NCI-H1105 treated with DMSO at 0.1 percent for 48 hours (cell line): ENCODE data around the gene DGUOK.
"Not testable (repeated sequence)": the region's sequence is repeated elsewhere in the genome, so short reads cannot be mapped to it uniquely, and the experiment has no call there.

Source experiments
- DNase-seq: peaks from one replicate; lab custom pipeline; 2025; lab: John Stamatoyannopoulos, UW

The DGUOK gene

DNA sequence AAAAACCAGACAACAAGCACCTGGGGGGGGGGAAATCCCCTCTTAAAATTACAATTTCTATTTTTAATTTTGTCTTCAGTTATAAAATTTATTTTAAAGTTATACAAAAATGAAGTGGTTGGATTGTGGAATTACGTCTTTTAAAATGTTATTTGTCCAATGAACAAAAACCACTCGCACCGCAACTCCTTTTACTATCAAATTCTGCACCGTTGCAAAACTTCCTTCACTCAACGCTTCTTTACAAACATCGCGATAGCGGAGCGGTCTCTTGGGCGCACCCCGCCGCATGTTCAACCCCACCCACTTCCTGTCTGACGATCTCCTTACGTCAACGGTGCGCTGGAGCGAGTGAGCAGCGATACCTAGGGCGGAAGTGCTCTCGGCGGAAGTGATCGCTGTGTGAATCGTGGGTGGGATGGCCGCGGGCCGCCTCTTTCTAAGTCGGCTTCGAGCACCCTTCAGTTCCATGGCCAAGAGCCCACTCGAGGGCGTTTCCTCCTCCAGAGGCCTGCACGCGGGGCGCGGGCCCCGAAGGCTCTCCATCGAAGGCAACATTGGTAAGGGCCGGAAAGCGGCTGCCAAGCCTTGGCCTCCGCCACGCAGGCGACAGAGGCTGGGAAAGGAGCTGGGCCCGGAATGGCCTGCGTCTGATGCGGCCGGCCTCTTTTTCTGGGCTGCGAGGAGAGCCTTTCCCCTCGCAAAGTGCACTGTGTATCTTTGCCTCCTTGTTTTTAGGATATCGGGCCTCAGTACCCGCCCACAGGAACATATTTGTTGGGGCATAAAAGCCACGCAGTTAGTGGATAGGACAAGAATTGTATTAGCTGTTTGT is at the start of gene DGUOK:
TSS of gene DGUOK (plus strand) at position 388 of the 835 bp plus-strand sequence. CDS start at position 419, 31 bp downstream.
- DNase-seq = peak; percentile 95

GRCh38 chr2:73877071-73877802 is 49.4 kb upstream of the DGUOK start:
- no peak for DNase-seq

GRCh38 chr2:73877984-73878383 is 48.7 kb upstream of the DGUOK start:
- DNase-seq = not testable (repeated sequence)

- DNase-seq = no peak
Observed at GRCh38 chr2:73885406-73885805, 41.3 kb upstream of the DGUOK start.

DNA sequence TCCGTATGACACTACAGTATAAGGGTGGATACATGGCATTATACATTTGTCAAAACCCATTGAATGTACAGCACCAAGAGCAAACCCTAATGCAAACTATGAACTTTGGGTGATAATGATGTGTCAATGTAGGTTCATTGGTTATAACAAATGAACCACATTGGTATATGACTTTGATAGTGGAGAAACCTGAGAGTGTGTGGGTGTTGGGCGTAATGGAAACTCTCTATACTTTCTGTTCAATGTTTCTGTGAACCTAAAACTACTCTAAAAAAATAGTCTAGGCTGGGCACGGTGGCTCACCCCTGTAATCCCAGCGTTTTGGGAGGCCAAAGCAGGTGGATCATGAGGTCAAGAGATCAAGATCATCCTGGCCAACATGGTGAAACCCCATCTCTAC is 40.3 kb upstream of the DGUOK start:
- no peak for DNase-seq

- DNase-seq = not testable (repeated sequence)
Observed at GRCh38 chr2:73887596-73888353, 38.9 kb upstream of the DGUOK start.

DNA sequence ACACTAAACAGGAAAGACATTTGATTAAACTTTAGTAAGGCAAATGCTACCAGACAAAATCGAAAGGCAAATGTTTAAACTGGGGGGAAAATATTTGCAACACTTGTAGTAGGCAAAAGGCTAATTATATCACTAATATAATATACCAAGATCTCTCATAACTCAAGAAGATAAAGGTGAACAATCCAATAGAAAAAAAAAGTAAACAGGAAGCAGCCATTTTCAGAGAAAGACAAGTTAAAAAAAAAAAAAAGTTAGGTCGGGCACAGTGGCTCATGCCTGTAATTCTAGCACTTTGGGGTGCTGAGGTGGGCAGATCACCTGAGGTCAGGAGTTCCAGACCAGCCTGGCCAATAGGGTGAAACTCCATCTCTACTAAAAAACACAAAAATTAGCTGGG is 38.3 kb upstream of the DGUOK start:
- no peak for DNase-seq

DNA sequence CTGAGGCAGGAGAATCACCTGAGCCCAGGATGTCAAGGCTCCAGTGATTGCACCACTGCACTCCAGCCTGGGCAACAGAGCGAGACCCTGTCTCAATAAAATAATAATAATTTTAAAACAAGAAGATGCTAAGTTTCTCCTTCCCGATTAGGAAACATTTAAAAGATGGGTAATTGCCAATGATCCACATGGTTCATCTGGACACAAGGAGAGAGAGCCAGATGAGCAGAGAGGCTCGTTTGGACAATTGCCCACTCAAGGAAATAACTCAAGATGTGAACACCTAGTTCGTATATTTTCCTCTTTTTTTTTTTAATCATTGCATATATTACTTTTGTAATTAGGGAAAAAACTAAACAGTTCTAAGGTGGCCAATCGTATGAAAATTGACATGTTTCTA is 37.5 kb upstream of the DGUOK start:
- no peak for DNase-seq

GRCh38 chr2:73890301-73891092 is 36.2 kb upstream of the DGUOK start:
- no peak for DNase-seq

DNA sequence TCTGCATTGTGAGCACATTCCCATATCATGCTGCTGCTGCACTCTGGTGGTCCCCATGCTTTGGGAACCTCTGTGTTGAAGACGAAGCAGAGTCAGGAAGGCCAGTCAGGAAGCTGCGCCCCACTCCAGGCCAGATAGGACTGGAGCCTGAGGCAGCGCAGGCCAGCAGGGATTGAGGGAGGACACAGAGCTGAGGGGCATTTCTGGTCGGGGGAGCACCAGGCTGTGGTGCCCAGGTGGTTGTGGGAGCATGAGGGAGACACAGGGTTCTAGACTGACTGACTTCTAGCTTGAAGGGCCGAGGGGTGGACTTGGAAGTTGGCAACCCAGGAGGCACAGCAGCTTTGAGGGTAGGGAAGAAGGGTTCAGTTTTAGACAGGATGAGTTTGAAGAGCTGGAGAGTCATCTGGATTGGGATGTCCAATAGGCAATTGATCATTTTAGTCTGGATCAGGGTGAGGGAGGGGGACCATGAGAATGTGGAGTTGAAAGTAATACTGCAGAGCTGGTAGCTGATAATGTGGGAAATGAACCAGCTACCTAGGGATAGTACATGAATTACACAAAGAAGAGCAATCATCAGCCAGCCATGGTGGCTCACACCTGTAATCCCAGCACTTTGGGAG is 35.3 kb upstream of the DGUOK start:
- DNase-seq = no peak

DNA sequence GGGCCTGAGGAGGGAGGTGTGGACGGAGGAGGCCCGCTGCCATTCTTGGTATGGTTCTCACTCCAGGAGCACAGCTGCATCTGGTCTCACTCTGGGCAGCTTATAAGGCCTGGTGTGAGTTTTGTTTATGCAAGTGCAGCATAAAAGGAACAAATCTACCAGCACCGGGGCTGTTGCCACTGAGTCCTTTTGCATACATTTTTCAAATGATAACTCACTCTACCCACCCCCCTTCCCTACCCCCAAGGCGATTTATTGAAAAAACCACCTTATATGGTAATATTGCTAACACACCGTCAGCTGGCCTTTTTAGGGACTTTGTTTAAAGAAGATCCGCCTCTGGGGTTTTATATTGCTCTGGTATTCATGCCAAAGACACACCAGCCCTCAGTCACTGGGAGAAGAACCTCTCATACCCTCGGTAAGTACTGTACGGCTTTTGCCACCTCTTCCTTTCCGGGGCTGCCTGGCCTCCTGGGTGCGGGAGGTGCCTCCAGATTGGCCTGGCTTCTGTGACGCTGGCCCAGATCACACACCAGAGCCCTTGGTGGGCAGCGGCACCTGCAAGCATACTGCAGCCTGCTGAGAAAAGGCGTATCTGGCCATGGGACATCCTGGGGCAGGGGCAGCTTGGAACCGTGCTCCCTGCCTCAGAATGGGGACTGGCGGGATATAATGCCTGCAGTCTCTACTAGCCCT is 33.9 kb upstream of the DGUOK start, which contains the start of gene ACTG2:
TSS of gene ACTG2 (plus strand) at position 378 of the 699 bp plus-strand sequence. CDS start 8,304 bp downstream, outside the sequence.
- no peak for DNase-seq

GRCh38 chr2:73893764-73894474 is 32.8 kb upstream of the DGUOK start:
- DNase-seq = no peak

DNA sequence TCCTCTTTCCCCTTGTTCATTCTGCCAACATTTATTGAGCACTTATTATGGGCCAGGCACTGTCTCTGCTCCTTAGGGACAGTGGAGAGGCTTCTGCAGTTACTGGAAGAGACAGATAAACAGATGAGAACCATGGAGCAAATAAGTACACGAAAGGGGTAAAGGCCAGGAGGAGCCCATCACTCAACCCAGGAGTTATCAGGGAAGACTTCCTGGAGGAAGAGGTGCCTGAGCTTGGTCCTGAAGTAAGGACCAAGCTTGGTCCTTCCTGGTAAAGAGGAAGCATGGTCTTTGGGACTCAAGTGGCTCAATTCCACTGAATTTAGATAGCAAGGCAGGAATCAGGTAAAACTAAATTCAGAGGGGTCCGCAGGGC is 32.2 kb upstream of the DGUOK start:
- DNase-seq = no peak

GRCh38 chr2:73894877-73895276 is 31.8 kb upstream of the DGUOK start:
- DNase-seq = no peak

- DNase-seq = no peak
Observed at GRCh38 chr2:73895473-73895872, 31.2 kb upstream of the DGUOK start.

DNA sequence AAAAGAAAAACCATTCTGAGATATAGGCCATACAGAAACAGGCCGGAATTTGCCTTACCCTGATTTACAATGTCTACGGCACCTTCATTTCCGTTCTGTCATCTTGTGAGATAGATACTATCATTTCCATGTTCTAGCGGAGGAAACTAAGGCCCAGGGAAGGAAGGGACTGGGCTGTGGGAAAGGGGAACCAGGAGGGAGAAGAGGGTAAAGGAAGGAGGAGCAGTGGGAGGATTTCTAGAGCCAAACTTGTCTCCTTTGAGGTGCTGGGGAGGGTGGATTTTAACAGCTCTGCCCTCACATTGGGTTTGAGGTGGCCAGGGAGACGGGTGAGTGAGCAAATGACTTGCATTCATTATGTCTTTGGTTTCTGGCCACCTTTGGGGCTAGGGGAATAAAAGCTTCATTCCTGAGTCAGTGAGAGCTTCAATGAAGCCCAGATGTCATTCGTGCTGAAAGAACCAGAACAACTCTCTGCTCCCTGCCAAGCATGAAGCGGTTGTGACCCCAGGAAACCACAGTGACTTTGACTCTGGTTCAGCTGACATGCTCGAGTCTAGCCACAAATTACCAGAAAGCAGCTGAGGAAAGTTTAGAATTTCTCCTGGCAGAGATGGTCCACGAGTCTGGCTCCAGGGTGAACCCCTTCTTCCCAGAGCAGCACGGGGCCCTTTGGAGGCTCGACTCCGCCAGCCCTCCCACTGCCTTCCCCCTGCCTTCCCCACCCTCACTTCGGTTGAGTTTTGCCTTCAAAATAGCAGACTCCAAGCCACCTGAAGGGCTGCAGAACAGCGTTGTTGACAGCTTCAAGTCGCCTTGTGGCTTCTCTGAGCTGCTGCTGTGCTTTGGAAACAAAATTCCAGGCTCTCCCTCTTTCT is 30.1 kb upstream of the DGUOK start:
- no peak for DNase-seq

DNA sequence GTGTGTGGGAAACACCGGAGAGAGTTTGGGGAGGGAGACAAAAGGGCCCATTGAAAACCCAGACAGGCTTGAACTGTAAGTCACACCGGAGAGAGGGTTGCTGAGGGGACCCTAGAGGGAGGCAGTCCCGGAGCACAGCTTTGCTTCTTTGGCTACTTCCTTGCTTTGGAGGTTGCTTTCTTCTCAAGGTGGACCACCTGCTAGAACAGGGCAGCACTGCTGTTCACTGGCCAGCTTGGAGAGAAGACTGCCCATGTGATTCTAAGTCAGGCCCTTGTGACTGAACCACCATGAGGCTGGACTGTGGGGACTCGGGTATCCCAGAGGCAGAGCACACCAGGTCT is 29.5 kb upstream of the DGUOK start:
- no peak for DNase-seq

- DNase-seq = no peak
Observed at GRCh38 chr2:73897934-73898333, 28.7 kb upstream of the DGUOK start.

GRCh38 chr2:73899801-73900336 is 26.8 kb upstream of the DGUOK start:
- DNase-seq = no peak
